SK-N-SH (cell line): ENCODE results near the gene SYCN. TPM values are rescaled to one million over a fixed set of nuclear protein-coding genes. Genes with fewer than 3 reads are reported as not detected.

Source experiments
- CTCF ChIA-PET: fragments of 300-600, 350-600 bp; formaldehyde crosslinking; extraction: SDS; loops from one replicate; lab custom pipeline; 2021; lab: Yijun Ruan, JAX
- POLR2A ChIA-PET: fragments of 350-600 bp; sonication (Branson Sonifier 250); formaldehyde crosslinking; extraction: SDS; loops from one replicate; lab custom pipeline; 2020; ENCODE audit warnings: antibody characterized with exemption, inconsistent platforms; lab: Yijun Ruan, JAX
- DNase-seq: peaks from one replicate; pipeline ENCODE4 v3.0.0; 2012
- H2AFZ ChIP-seq: fragments of 200-600 bp; sonication (generic); 2 replicates; pipeline ENCODE4 v1.8.1; 2016; ENCODE audit warnings: antibody characterized with exemption, mild to moderate bottlenecking, low read depth
- H3F3A ChIP-seq: fragments of 200-600 bp; sonication (generic); replicated peaks from 2 replicates; pipeline ENCODE3; 2016; ENCODE audit warnings: antibody characterized with exemption, mild to moderate bottlenecking; ENCODE audit not compliant: insufficient read depth
- H3K27ac ChIP-seq, 2 experiments: fragments of 200-500 bp in 1 of 2; fragments of 200-600 bp in 1 of 2; sonication (Bioruptor generic) in 1 of 2; sonication (generic), shearing (Covaris generic) in 1 of 2; 2 replicates each; pipeline versions ENCODE4 v1.5.1 to v1.6.1; 2014 to 2016; ENCODE audit warnings: low read depth in 2 of 2, inconsistent platforms in 1 of 2, low read length in 1 of 2, mild to moderate bottlenecking in 1 of 2, mixed read lengths in 1 of 2
- H3K27me3 ChIP-seq: fragments of 200-600 bp; sonication (generic), shearing (Covaris generic); 2 replicates; pipeline ENCODE4 v1.6.1; 2016; ENCODE audit warnings: mixed run types; ENCODE audit not compliant: insufficient read depth
- H3K36me3 ChIP-seq, 2 experiments: fragments of 200-500 bp in 1 of 2; fragments of 200-600 bp in 1 of 2; sonication (Bioruptor generic) in 1 of 2; sonication (generic) in 1 of 2; replicated peaks in 1 of 2; 2 replicates each; pipeline versions ENCODE3 to v1.5.1; 2014 to 2016; ENCODE audit warnings: low read length in 1 of 2, mild to moderate bottlenecking in 1 of 2; ENCODE audit not compliant: insufficient read depth in 2 of 2, control insufficient read depth in 1 of 2
- H3K4me1 ChIP-seq, 2 experiments: fragments of 200-500 bp in 1 of 2; fragments of 200-600 bp in 1 of 2; sonication (Bioruptor generic) in 1 of 2; sonication (generic), shearing (Covaris generic) in 1 of 2; 2 replicates each; pipeline versions ENCODE4 v1.5.1 to v1.6.1; 2014 to 2016; ENCODE audit warnings: low read depth in 1 of 2, low read length in 1 of 2, mixed run types in 1 of 2; ENCODE audit not compliant: insufficient read depth in 2 of 2, control insufficient read depth in 1 of 2
- H3K4me2 ChIP-seq: fragments of 200-600 bp; sonication (generic), shearing (Covaris generic); 2 replicates; pipeline ENCODE4 v1.6.1; 2017; ENCODE audit warnings: mixed run types
- H3K4me3 ChIP-seq, 2 experiments: fragments of 200-500 bp in 1 of 2; fragments of 200-600 bp in 1 of 2; sonication (Bioruptor generic) in 1 of 2; sonication (generic), shearing (Covaris generic) in 1 of 2; 2 replicates each; pipeline versions ENCODE4 v1.5.1 to v1.8.1; 2014 to 2016; ENCODE audit warnings: low read depth in 2 of 2, inconsistent platforms in 1 of 2, low read length in 1 of 2, mild to moderate bottlenecking in 1 of 2, mixed read lengths in 1 of 2, moderate library complexity in 1 of 2
- H3K79me2 ChIP-seq: fragments of 200-600 bp; sonication (generic); 2 replicates; pipeline ENCODE4 v1.8.1; 2017; ENCODE audit warnings: mild to moderate bottlenecking; ENCODE audit not compliant: insufficient read depth
- H3K9ac ChIP-seq: fragments of 200-600 bp; sonication (generic); 2 replicates; pipeline ENCODE4 v1.6.1; 2017; ENCODE audit warnings: mixed run types
- H3K9me2 ChIP-seq: fragments of 200-600 bp; sonication (generic); 2 replicates; pipeline ENCODE4 v1.6.1; 2017; ENCODE audit warnings: mixed run types
- H3K9me3 ChIP-seq: fragments of 200-600 bp; sonication (generic); 2 replicates; pipeline ENCODE4 v1.6.1; 2017; ENCODE audit warnings: mixed run types, mild to moderate bottlenecking, moderate library complexity
- H4K20me1 ChIP-seq: fragments of 200-600 bp; sonication (generic); 2 replicates; pipeline ENCODE4 v1.6.1; 2017; ENCODE audit warnings: mild to moderate bottlenecking, mixed run types; ENCODE audit not compliant: insufficient read depth
- FOSL2 ChIP-seq: IDR thresholded peaks from 2 replicates; pipeline ENCODE4 v1.4.0; 2012; ENCODE audit warnings: low read depth, mild to moderate bottlenecking, moderate library complexity, borderline replicate concordance
- GATA2 ChIP-seq: sonication (generic); formaldehyde crosslinking; IDR thresholded peaks from 2 replicates; pipeline ENCODE4 v1.5.0; 2020; ENCODE audit warnings: mild to moderate bottlenecking, missing genetic modification reagents
- SIN3A ChIP-seq: IDR thresholded peaks from 2 replicates; pipeline ENCODE4 v1.6.1; 2012; ENCODE audit warnings: low read depth, mild to moderate bottlenecking, low read length, moderate library complexity, borderline replicate concordance
- WGBS: methylation state at CpG from one replicate; pipeline ENCODE4 v1.1.6; 2017; ENCODE audit warnings: low lambda C conversion rate; 5-methylcytosine and 5-hydroxymethylcytosine counted together
- polyA plus RNA-seq, 3 experiments: library from polyadenylated mRNA; depleted of rRNA; stranded (reverse); fragments of >200 nt; gene quantifications; 2 replicates each; pipeline ENCODE4 v1.2.3, GENCODE V29; 2012
- TF ChIP-seq, protein P1 (sequence below): IDR thresholded peaks from 2 replicates; pipeline ENCODE4 v1.4.0; 2012; ENCODE audit warnings: low read depth
- TF ChIP-seq, protein P2 (sequence below): IDR thresholded peaks from 2 replicates; pipeline ENCODE4 v1.6.1; 2012; ENCODE audit warnings: mild to moderate bottlenecking, low read depth, low read length, moderate library complexity

SYCN gene
- polyA plus RNA-seq, 1 of the 3 experiments (the other 2 are of a cell fraction): not detected

DNA sequence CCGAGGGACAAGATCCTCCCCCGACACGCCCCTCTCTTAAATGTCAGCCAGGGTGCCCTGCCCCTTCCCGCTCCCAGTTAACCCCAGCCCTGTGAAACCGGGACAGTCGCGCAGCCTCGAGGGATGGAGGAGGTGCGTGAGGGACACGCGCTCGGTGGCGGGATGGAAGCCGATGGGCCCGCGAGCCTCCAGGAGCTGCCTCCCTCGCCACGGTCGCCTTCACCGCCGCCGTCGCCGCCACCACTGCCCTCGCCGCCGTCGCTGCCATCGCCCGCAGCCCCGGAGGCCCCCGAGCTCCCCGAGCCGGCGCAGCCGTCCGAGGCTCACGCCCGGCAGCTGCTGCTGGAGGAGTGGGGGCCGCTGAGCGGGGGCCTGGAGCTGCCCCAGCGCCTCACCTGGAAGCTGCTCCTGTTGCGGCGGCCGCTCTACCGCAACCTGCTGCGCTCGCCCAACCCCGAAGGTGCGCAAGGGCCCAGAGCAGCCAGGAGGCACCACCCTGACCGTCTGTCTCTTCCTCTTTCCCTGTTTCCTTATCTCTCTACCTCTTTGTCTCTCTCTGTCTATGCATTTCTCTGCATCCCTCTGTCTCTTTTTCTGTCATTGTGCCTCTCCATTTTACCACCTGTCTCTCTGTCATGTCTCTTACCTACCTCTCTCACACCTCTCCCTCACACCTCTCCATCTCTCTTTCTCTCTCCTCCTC, 7.1 kb downstream of the SYCN start, which contains the start of gene NCCRP1:
Gene NCCRP1, plus strand, starts transcription at position 105 of the 703 bp plus-strand sequence. Its CDS starts 19 bp downstream, at position 124.
- Histone ChIP-seq H3K4me3 (peak within 1 kb of the TSS in 1 of 2 experiments; percentile 19; a peak in 1 of 4 replicates), H3K4me2 (peak within 1 kb of the TSS; percentile 69; the same call in 1 of the 2 replicates), H3F3A (no peaks in the 10 kb centered on the region), H4K20me1 (no peaks in the 10 kb centered on the region), H3K9me2 (no peaks in the 10 kb centered on the region), H2AFZ (no peak within 1 kb of the TSS), H3K9ac (no peak within 1 kb of the TSS)
- POLR2A ChIA-PET: no interaction called here
- TF ChIP-seq, protein P1, sequence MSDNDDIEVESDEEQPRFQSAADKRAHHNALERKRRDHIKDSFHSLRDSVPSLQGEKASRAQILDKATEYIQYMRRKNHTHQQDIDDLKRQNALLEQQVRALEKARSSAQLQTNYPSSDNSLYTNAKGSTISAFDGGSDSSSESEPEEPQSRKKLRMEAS: peak; percentile 60; the same call in 1 of the 2 replicates
- TF ChIP-seq GATA2: no peak
- TF ChIP-seq, all 33 proteins: peak for 1
- Histone ChIP-seq H3K27me3 (peaks cover 28% of the 10 kb centered on the region; the same call in 1 of the 2 replicates), H3K27ac (no peak within 1 kb of the TSS), H3K79me2 (no peaks in the 10 kb centered on the region), H3K9me3 (no peaks in the 10 kb centered on the region), H3K4me1 (peaks cover 0 to 11% of the 10 kb centered on the region in 2 experiments; a peak in 1 of 4 replicates), H3K36me3 (no peaks in the 10 kb centered on the region)
- CTCF ChIA-PET: interaction anchor here (1.2 to 5.4 kb wide), 3 partner anchors 10 to 83 kb away, joined by 3 to 26 read pairs (median 8); no protein-coding TSS in a partner anchor
- 22% methylated on average over 35 of the region's 51 CpGs for WGBS
- peak; percentile 66 for DNase-seq

DNA sequence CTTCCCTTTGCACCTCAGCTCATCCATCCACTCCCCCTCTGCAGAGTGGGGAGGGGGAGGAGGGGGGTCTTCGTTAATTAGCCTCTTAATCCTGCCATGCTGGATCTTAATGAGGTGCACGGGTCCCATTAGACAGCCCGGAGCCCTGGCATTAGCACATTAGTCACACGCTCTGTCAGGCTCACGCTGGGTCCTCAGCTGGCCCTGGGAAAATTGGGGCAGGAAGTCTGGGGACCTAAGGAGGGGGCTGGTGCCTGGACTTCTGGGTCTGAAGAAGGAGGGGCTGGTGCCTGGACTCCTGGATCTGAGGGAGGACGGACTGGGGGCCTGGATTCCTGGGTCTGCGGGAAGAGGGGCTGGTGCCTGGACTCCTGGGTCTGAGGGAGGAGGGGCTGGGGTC, 7.7 kb downstream of the SYCN start:
- no peaks in the 10 kb centered on the region for H3F3A ChIP-seq
- H3K9ac ChIP-seq: no peak overlapping the region
- POLR2A ChIA-PET: no interaction called here
- no peaks in the 10 kb centered on the region for H4K20me1 ChIP-seq
- no peaks in the 10 kb centered on the region for H3K9me3 ChIP-seq
- H3K4me3 ChIP-seq: no peak overlapping the region
- no peak overlapping the region for H3K4me2 ChIP-seq
- peaks cover 0 to 11% of the 10 kb centered on the region in 2 experiments; a peak in 1 of 4 replicates for H3K4me1 ChIP-seq
- CTCF ChIA-PET: interaction anchor here (2.0 to 5.4 kb wide), 2 partner anchors 10 to 74 kb away, joined by 8 to 26 read pairs; no protein-coding TSS in a partner anchor
- peaks cover 28% of the 10 kb centered on the region; the same call in 1 of the 2 replicates for H3K27me3 ChIP-seq
- H2AFZ ChIP-seq: no peak overlapping the region
- no peaks in the 10 kb centered on the region for H3K36me3 ChIP-seq
- 36% methylated on average over 7 of the region's 7 CpGs for WGBS
- H3K9me2 ChIP-seq: no peaks in the 10 kb centered on the region
- no peak overlapping the region for H3K27ac ChIP-seq
- no peak for TF ChIP-seq SIN3A
- TF ChIP-seq FOSL2: no peak
- TF ChIP-seq, protein P2, sequence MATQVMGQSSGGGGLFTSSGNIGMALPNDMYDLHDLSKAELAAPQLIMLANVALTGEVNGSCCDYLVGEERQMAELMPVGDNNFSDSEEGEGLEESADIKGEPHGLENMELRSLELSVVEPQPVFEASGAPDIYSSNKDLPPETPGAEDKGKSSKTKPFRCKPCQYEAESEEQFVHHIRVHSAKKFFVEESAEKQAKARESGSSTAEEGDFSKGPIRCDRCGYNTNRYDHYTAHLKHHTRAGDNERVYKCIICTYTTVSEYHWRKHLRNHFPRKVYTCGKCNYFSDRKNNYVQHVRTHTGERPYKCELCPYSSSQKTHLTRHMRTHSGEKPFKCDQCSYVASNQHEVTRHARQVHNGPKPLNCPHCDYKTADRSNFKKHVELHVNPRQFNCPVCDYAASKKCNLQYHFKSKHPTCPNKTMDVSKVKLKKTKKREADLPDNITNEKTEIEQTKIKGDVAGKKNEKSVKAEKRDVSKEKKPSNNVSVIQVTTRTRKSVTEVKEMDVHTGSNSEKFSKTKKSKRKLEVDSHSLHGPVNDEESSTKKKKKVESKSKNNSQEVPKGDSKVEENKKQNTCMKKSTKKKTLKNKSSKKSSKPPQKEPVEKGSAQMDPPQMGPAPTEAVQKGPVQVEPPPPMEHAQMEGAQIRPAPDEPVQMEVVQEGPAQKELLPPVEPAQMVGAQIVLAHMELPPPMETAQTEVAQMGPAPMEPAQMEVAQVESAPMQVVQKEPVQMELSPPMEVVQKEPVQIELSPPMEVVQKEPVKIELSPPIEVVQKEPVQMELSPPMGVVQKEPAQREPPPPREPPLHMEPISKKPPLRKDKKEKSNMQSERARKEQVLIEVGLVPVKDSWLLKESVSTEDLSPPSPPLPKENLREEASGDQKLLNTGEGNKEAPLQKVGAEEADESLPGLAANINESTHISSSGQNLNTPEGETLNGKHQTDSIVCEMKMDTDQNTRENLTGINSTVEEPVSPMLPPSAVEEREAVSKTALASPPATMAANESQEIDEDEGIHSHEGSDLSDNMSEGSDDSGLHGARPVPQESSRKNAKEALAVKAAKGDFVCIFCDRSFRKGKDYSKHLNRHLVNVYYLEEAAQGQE: no peak
- H3K79me2 ChIP-seq: no peaks in the 10 kb centered on the region
- DNase-seq: no peak
